ENCODE measurements around the gene KLC1. TPM values are rescaled to one million over a fixed set of nuclear protein-coding genes. Genes with fewer than 3 reads are reported as not detected.

The KLC1 gene
- total RNA-seq, 5 donors from 2014 or later (not counting 1 experiment from before 2014, with no cell fraction given): 177 to 241 (median 219) TPM

DNA sequence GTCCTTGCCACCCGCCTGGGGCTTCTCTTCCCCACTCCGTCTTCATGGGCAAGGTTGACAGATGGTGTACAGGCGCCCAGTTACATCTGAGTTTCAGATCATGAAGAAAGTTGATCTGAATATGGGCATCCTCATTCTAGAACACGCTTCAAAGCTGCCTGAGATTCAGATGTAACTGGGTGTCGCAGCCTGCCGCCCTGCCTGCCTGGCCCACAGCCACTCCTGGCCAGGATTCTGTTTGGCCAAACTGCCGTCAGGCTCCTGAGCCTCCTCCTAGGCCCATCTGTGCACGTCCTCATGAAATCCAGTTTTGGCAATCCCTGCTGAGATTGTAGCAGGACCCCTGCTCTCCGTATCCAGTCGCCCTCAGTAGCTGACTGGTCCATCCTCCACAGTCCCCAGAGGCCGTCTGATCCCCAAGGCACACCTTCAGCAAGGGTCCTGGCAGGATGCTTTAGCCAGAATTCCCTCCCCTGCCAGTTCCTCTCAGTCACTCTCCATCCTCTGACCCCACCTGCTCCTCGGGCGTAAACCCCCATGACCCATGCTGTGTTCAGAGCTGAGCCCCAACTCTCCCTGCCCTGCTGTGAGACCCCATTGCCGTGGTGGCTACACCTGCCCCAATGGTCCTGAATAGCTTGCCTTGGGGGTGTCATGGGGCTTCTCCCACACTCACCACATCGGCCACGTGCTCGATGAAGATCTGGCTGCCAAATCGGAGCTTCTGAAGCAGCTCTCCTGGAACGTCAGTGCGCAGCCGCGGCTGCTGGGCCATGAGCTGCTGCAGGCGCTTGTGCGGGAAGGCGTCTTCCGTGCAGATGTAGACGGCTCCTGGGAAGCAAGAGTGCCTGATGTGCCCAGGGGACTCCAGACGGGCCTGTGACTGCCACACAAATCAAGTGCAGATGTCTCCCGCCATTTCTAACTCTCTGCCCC lies 73.8 kb downstream of the KLC1 start:
- Mint-ChIP-seq H3K4me3 (no peak overlapping the region), H3K4me1 (no peaks in the 10 kb centered on the region), H3K9me3 (no peaks in the 10 kb centered on the region), H3K27ac (peak overlapping the region in 1 of 2 donors; percentile 45), H3K36me3 (peaks cover 14% of the 10 kb centered on the region), H3K27me3 (no peaks in the 10 kb centered on the region)
- no peak overlapping the region for H3K27ac ChIP-seq (ENCODE audit: low read length)
- no peaks in the 10 kb centered on the region for H3K27me3 ChIP-seq (replicated peaks in 1 of 2; ENCODE audit: control insufficient read depth in 2 of 2, extremely low read depth in 1 of 2, insufficient read depth in 2 of 2, low read length in 1 of 2)
- WGBS (ENCODE audit: insufficient coverage): 92% methylated on average over 24 of the region's 29 CpGs
- ATAC-seq (replicated peaks in 1 of 4): no peak
- peaks cover 25 to 38% of the 10 kb centered on the region in 2 donors for H3K36me3 ChIP-seq (ENCODE audit: control insufficient read depth in 2 of 2, extremely low read depth in 1 of 2, insufficient read depth in 1 of 2, low read length in 1 of 2)
- DNase-seq: no peak
- no peaks in the 10 kb centered on the region for H3K9me3 ChIP-seq
- ChIA-PET CTCF (interaction anchor here in 1 of 2 donors (0.6 kb wide), 1 partner anchor 22 kb away, joined by 3 read pairs; no protein-coding TSS in a partner anchor), POLR2A (interaction anchor here in 1 of 2 donors (0.5 to 0.6 kb wide), 2 partner anchors 16 to 223 kb away, joined by 3 to 8 read pairs; no protein-coding TSS in a partner anchor)
- H3K4me1 ChIP-seq (ENCODE audit: control insufficient read depth in 1 of 2, extremely low read depth in 1 of 2, insufficient read depth in 2 of 2, low read length in 2 of 2): peaks cover 0 to 9% of the 10 kb centered on the region in 2 experiments
- H3K4me3 ChIP-seq (ENCODE audit: control insufficient read depth in 1 of 2, extremely low read depth in 1 of 2, low read length in 1 of 2): no peak overlapping the region

DNA sequence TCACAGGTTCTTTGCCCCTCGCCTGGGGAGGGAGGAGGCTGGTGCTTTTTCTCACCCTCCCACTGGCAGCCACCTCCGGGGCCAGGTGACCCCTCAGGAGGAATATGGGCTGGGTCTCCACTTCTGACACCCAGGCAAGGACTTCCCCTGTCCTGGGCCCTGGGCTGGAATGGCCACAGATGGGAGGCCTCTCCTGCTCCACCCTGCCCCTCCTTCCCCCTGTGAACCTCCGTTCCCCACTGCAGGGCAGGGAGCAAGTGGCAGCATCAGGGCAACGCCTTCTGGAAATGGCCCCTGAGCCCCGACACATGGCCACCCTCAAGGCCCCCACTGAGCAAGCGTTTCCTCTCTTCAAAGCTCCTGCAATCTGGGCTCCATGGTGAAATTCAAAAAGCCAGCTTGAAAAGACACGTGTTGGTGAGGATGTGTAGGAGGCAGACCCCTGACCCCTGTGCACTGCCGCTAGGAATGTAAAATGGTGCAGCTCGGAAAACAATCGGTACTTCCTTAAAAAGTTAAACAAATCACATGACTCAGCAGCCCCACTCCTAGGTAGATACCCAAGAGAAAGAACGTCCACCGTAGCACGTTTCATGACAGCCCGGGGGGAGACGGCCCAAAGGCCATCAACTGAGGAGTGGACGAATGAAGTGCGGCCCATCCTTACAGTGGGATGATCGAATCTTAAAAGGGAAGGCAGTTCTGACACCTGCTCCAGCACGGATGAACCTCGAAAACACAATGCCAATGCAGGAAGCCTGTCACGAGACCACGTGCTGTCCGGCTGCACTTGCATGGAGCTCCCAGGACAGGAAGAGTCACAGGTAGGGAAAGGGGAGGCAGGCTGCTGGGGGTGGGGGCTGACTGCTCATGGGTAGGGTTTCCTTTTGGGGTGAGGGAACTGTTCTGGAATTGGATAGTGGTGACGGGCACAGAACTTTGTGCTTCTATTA lies 74.7 kb downstream of the KLC1 start:
- Histone ChIP-seq H3K4me1 (ENCODE audit: control insufficient read depth in 1 of 2, extremely low read depth in 1 of 2, insufficient read depth in 2 of 2, low read length in 2 of 2) (peaks cover 0 to 2% of the 10 kb centered on the region in 2 experiments), H3K36me3 (ENCODE audit: control insufficient read depth in 2 of 2, extremely low read depth in 1 of 2, insufficient read depth in 1 of 2, low read length in 1 of 2) (peaks cover 25 to 38% of the 10 kb centered on the region in 2 donors), H3K27ac (ENCODE audit: low read length) (no peak overlapping the region), H3K9me3 (no peaks in the 10 kb centered on the region), H3K27me3 (replicated peaks in 1 of 2; ENCODE audit: control insufficient read depth in 2 of 2, extremely low read depth in 1 of 2, insufficient read depth in 2 of 2, low read length in 1 of 2) (no peaks in the 10 kb centered on the region), H3K4me3 (ENCODE audit: control insufficient read depth in 1 of 2, extremely low read depth in 1 of 2, low read length in 1 of 2) (no peak overlapping the region)
- ChIA-PET CTCF (interaction anchor here in 1 of 2 donors (0.6 kb wide), 1 partner anchor 23 kb away, joined by 3 read pairs; no protein-coding TSS in a partner anchor), POLR2A (no interaction called here)
- Mint-ChIP-seq H3K27me3 (no peaks in the 10 kb centered on the region), H3K9me3 (no peaks in the 10 kb centered on the region), H3K27ac (peak overlapping the region; percentile 1 to 37), H3K4me1 (no peaks in the 10 kb centered on the region), H3K36me3 (peaks cover 14% of the 10 kb centered on the region), H3K4me3 (no peak overlapping the region)
- no peak for ATAC-seq (replicated peaks in 1 of 4)
- 95% methylated on average over 13 of the region's 24 CpGs for WGBS (ENCODE audit: insufficient coverage)
- no peak for DNase-seq

DNA sequence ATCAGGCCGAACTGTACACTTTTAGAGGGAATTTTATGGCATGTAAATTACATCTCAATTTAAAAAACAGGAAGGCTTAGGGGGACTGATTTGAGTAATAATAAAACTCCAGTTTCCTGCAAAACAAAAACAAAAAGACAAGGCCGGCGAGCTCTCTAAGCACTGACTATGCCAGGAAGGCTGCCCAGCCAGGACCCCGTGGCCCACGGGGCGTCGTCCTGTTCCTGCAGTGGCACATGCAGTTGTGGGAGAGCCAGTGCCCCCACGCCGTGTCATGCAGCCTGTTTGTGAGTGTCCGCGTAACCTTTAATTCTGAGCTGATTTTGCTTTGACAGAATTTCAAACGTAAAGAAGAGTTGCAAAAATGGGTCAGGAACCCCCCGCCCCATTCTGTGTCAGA lies 75.7 kb downstream of the KLC1 start:
- ATAC-seq (replicated peaks in 1 of 4): no peak

DNA sequence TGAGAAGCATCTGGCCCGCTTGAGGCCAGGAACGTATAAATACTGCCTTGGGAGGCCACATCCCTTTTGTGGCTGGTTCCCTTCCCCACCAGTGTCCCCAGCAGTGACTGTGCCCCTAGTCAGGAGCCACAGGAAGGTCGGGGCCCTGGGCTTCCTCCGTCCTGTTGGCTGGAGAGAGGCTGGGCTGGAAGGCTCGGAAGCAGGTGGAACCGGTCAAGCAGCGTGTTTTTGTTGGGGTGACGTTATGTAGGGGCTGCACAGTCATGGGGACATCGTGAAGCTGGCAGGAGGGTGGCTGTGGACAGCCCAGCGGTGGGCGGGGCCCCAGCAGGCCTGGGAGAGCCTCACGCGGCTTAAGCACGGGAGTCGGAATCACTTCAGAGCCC lies 76.1 kb downstream of the KLC1 start:
- peaks cover 0 to 2% (median 0%) of the 10 kb centered on the region in 3 donors for H3K4me1 Mint-ChIP-seq
- DNase-seq (no peak), ATAC-seq (replicated peaks in 1 of 4) (no peak)
- no peak overlapping the region for H3K4me3 ChIP-seq (ENCODE audit: control insufficient read depth in 1 of 2, extremely low read depth in 1 of 2, low read length in 1 of 2)
- no peak overlapping the region for H3K27ac ChIP-seq (ENCODE audit: low read length)
- WGBS (ENCODE audit: insufficient coverage): 91% methylated on average over 13 of the region's 15 CpGs
- H3K27me3 ChIP-seq (replicated peaks in 1 of 2; ENCODE audit: control insufficient read depth in 2 of 2, extremely low read depth in 1 of 2, insufficient read depth in 2 of 2, low read length in 1 of 2): no peaks in the 10 kb centered on the region
- H3K4me3 Mint-ChIP-seq: no peak overlapping the region
- no peaks in the 10 kb centered on the region for H3K9me3 ChIP-seq
- no peaks in the 10 kb centered on the region for H3K27me3 Mint-ChIP-seq
- H3K9me3 Mint-ChIP-seq: no peaks in the 10 kb centered on the region
- CTCF ChIA-PET: no interaction called here
- peaks cover 14% of the 10 kb centered on the region for H3K36me3 Mint-ChIP-seq
- POLR2A ChIA-PET: no interaction called here
- H3K27ac Mint-ChIP-seq: no peak overlapping the region
- H3K4me1 ChIP-seq (ENCODE audit: control insufficient read depth in 1 of 2, extremely low read depth in 1 of 2, insufficient read depth in 2 of 2, low read length in 2 of 2): no peaks in the 10 kb centered on the region
- peaks cover 25 to 33% of the 10 kb centered on the region in 2 donors for H3K36me3 ChIP-seq (ENCODE audit: control insufficient read depth in 2 of 2, extremely low read depth in 1 of 2, insufficient read depth in 1 of 2, low read length in 1 of 2)

More for the DNA sequence above, 75.7 kb downstream of the KLC1 start:
- Histone ChIP-seq H3K27ac (ENCODE audit: low read length) (no peak overlapping the region), H3K36me3 (ENCODE audit: control insufficient read depth in 2 of 2, extremely low read depth in 1 of 2, insufficient read depth in 1 of 2, low read length in 1 of 2) (peaks cover 25 to 34% of the 10 kb centered on the region in 2 donors), H3K4me3 (ENCODE audit: control insufficient read depth in 1 of 2, extremely low read depth in 1 of 2, low read length in 1 of 2) (no peak overlapping the region), H3K9me3 (no peaks in the 10 kb centered on the region), H3K27me3 (replicated peaks in 1 of 2; ENCODE audit: control insufficient read depth in 2 of 2, extremely low read depth in 1 of 2, insufficient read depth in 2 of 2, low read length in 1 of 2) (no peaks in the 10 kb centered on the region), H3K4me1 (ENCODE audit: control insufficient read depth in 1 of 2, extremely low read depth in 1 of 2, insufficient read depth in 2 of 2, low read length in 2 of 2) (no peaks in the 10 kb centered on the region)
- Mint-ChIP-seq H3K9me3 (no peaks in the 10 kb centered on the region), H3K4me1 (peaks cover 0 to 2% (median 0%) of the 10 kb centered on the region in 3 donors), H3K27me3 (no peaks in the 10 kb centered on the region), H3K36me3 (peaks cover 14% of the 10 kb centered on the region), H3K4me3 (no peak overlapping the region), H3K27ac (no peak overlapping the region)
- DNase-seq: no peak
- WGBS (ENCODE audit: insufficient coverage): 73% methylated on average over 10 of the region's 13 CpGs
- ChIA-PET POLR2A (no interaction called here), CTCF (no interaction called here)

DNA sequence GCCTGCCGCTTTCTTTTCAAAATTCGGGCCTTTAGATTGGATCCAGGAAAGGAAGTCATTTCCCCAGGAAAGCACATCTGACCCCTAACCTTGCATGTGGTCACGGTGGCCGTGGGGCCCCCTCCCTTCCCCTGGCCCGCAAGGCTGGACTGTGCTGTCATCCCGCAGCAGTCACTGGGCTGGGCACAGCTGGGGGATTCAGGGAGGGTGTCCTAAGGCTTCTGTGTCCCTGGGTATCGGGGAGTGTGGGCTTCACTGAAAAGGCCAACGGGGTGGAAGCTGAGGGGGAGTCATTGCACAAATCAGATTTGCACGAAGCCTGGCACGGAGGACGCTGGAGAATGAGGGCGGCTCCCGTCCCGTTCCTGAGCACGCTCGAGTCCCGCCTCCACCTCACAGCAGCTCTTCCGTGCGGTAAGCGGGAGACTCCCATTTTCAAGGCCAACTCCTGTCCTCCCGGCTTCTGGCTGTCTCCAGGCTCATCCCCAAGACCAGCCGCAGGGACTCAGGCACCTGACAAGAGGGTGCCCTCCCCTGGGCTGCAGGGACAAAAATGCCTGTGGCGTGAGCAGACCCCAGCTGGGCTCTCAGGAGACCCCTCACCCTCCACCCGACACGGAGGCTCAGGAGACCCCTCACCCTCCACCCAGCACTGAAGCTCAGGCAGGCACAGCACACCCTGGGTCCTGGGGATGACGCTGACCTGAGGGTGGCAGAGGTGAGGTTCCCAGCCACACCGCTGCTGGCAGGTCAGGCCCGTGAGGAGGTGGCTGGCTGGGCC lies 76.7 kb downstream of the KLC1 start:
- CTCF ChIA-PET: interaction anchor here in 1 of 2 donors (0.6 kb wide), 1 partner anchor 95 kb away, joined by 3 read pairs; no protein-coding TSS in a partner anchor
- no peak overlapping the region for H3K27ac Mint-ChIP-seq
- H3K9me3 Mint-ChIP-seq: no peaks in the 10 kb centered on the region
- peaks cover 14% of the 10 kb centered on the region for H3K36me3 Mint-ChIP-seq
- Histone ChIP-seq H3K27me3 (replicated peaks in 1 of 2; ENCODE audit: control insufficient read depth in 2 of 2, extremely low read depth in 1 of 2, insufficient read depth in 2 of 2, low read length in 1 of 2) (no peaks in the 10 kb centered on the region), H3K4me3 (ENCODE audit: control insufficient read depth in 1 of 2, extremely low read depth in 1 of 2, low read length in 1 of 2) (no peak overlapping the region), H3K4me1 (ENCODE audit: control insufficient read depth in 1 of 2, extremely low read depth in 1 of 2, insufficient read depth in 2 of 2, low read length in 2 of 2) (no peaks in the 10 kb centered on the region), H3K27ac (ENCODE audit: low read length) (no peak overlapping the region), H3K36me3 (ENCODE audit: control insufficient read depth in 2 of 2, extremely low read depth in 1 of 2, insufficient read depth in 1 of 2, low read length in 1 of 2) (peaks cover 25 to 31% of the 10 kb centered on the region in 2 donors), H3K9me3 (no peaks in the 10 kb centered on the region)
- POLR2A ChIA-PET: no interaction called here
- H3K4me3 Mint-ChIP-seq: no peak overlapping the region
- no peaks in the 10 kb centered on the region for H3K27me3 Mint-ChIP-seq
- WGBS (ENCODE audit: insufficient coverage): 91% methylated on average over 23 of the region's 28 CpGs
- ATAC-seq (replicated peaks in 1 of 4) (no peak), DNase-seq (no peak)
- peaks cover 0 to 2% (median 0%) of the 10 kb centered on the region in 3 donors for H3K4me1 Mint-ChIP-seq

Measured in T-cell (primary cell).